HG02759 (cell line): ENCODE measurements around the gene UFD1.
A peak's percentile ranks its signal among the peaks of the same experiment; 100 is the strongest.
"Not testable (repeated sequence)": the region's sequence is repeated elsewhere in the genome, so short reads cannot be mapped to it uniquely, and the experiment has no call there.

Experiments
- ATAC-seq: cut with Tn5 transposase; IDR thresholded peaks from one replicate; pipeline ENCODE4 v1.9.1; 2021; ENCODE audit warnings: mild to moderate bottlenecking, moderate library complexity; ENCODE audit not compliant: unreplicated experiment

UFD1 gene

DNA sequence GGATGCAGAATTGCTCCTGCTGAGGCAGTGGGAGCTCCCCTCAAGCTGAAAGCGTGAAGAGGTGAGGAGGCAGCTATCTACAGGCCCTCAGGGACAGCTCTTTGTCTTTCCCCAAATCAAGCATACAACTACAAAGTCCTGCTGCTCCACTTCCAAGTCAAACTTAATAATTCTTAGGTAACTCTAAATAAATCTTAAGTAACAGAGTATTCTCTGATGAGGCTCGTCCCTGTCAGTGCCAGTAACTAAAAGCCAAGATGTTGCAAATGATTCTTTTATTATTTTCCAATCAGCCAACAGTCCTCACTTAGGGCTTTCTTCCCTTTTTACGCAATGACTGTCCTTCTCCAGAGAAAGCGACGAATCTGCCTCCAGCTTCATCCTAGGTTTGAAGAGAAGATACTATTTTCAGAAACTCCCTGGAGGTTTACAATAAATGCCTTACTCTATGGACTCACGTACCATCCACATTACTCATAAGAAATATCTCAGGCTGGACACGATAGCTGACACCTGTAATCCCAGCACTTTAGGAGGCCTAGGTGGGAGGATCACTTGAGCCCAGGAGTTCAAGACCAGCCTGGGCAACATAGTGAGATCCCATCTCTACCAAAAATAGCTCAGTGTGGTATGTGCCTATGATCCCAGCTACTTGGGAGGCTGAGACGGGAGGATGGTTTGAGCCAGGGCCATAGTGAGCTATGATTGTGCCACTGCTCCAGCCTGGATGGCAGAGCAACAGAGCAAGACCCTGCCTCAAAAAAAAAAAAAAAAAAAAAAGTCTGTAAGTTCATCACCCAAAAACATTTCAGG, 28.4 kb downstream of the UFD1 start:
- no peak for ATAC-seq

GRCh38 chr22:19449422-19449767, 29.6 kb downstream of the UFD1 start:
- ATAC-seq = no peak

DNA sequence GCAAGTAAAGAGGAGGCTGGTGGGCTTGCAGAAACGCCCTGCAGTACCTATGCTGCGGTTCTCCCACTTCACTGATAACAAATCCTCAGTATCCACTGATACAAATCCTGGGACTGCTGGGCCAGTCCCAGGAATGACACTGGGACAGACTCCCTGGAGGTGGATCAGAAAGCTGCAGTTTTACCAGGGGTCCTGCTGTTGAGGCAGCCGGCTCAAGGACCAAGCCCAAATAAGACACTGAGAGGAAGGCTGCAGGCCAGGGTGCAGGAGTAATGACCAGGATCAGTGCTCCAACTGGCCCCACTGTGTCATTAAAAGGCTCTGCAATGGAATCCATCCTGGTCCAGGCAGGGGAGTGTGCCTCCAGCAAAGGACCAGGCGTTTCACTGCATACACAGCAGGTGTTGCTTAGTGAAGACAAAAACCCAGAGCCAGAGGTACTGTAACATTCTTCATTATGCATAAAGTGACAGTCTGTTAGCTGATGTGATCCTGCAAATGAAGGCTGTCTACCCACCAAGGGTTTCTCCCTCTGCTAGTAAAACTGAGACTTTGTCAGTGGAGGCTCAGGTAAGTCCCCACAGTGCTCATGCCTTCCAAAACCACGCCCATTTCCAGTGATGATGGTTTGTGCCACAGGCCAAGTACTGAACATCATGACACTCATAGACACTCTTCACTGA, 30.1 kb downstream of the UFD1 start:
- peak; percentile 30 for ATAC-seq

DNA sequence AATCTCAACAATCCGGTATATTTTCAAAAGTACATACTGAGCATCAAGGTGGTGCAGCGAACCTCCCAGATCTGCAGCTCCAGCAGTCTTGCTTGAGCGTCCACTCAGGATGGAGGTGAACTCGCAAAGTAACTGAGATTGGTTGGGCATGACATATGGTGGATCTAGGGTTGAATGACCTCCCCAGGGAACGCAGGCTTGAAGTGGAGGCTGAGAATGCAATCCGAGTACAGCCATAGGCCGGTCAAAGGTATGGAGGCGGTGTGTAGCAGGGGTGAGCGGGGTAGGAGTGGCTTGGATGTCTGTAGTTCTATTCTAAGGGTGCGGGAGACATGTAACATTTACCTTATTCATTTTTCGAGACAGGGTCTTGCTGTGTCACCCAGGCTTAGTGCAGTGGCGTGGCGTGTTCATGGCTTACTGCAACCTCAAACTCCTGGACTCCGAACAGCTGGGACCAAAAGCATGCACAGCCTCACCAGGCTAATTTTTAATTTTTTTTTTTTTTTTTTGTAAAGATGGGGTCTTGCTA, 30.9 kb downstream of the UFD1 start:
- ATAC-seq = peak; percentile 39

DNA sequence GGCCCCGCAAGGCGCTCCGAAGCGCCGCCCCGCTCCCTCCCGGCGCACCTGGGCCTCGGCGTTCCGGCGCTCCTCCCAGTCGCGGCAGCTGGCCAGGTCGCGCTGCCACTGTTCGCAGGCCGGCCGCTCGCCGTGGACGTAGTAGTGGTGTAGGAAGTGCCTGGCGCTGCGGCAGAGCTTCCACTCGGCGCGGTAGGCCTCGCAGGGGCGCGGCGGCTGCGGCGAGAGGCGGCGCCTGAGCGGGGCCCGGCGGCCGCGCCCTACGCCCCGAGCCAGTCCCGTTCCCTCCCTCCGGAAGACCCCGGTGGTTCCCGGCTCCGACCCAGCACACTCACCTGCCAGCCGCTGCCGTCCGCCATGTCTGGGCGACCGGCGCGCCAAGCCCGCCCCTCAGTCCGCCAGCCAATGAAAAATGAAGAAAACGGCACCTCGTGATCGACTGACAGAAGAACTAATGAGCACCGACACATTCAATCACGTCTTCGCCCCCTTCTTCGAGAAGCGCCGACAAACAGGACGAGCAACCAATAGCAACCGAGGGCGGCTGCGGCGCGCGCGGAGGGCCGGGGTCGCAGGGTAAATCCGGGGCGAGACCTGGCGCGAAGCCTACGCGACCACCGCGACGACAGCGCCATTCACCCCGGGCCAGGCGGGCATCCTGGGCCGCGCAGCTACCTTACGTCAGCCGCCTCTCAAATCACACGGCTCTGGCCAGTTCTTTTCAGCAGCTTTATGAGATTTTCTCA, 31.5 kb downstream of the UFD1 start, which contains the start of gene C22orf39:
Gene C22orf39, minus strand, starts transcription at position 382 of the 746 bp plus-strand sequence. Its CDS starts 23 bp downstream, at position 359.
- ATAC-seq = peak; percentile 75

- peak; percentile 1 for ATAC-seq
Observed at GRCh38 chr22:19446603-19447329, 32.2 kb downstream of the UFD1 start.

DNA sequence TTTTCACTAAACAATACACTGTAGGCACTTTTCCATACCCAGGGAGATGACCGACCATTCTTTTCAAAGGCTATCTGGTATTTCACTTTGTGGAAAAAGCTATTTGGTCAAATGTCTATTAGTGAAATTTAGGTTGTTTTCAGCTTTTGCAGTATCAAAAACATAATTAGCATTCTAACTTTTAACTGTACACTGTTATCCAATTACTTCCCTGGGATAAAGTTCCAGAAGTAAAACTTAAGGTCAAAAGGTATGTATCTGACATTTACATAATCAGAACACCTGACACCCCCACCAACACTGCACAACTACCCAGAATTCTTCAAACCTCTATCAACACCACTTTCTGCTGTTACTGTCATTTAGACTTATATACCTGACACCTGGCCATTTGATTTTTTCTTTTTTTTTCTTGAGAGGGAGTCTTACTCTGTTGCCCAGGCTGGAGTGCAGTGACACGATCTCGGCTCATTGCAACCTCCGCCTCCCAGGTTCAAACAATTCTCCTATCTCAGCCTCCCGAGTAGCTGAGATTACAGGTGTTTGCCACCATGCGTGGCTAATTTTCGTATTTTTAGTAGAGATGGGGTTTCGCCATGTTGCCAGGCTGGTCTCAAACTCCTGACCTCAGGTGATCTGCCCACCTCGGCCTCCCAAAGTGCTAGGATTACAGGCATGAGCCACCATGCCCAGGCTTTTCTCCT, 33.6 kb downstream of the UFD1 start:
- ATAC-seq = not testable (repeated sequence)

DNA sequence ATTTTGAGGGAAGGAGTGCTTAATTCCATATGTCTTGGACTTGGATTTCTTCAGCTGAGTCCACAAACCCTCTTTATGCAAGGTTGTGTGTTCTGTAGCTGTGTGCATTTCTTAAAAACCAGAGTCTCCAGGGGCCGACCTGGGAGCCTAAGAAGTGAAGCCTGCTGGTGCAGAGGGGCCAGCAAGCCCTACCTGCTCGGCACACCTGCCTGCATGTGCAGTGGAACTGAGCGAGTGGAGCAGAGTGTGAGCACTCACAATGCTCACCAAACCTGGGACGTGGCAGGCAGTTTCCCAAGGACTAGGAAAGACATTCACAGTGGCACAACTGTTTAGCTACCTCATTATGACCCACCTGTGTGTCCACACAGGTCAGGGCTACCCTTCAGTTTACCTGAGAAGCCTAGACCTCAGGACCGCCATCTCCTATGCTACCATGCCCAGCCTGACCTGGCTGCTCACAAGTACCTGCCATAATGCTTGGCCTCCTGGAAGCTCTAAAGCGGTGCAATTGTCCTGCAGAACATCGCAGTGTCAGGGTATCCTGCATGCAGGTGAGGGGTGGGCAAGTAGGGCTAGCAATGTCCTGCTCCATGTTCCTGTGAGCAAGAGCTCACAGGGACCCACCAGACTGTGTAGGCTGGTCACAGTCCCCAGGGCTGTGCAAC, 35.3 kb downstream of the UFD1 start:
- no peak for ATAC-seq

GRCh38 chr22:19442166-19442565, 36.8 kb downstream of the UFD1 start:
- ATAC-seq = no peak

GRCh38 chr22:19440411-19441195, 38.4 kb downstream of the UFD1 start:
- no peak for ATAC-seq

DNA sequence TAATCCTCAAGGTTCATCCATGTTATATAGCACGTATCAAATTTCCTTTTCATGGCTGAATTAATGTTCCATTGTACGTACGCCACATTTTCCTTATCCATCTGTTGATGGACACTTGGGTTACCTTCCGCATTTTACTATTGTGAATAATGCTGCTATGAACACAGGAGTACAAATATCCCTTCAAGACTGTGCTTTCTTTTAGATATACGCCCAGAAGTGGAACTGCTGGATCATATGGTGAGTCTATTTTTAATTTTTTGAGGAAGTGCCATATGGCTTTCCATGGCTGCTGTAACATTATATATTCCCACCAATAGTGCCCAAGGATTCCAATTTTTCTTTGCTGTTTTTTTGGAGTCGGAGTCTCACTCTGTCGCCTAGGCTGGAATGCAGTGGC, 40.7 kb downstream of the UFD1 start:
- ATAC-seq = no peak

- not testable (repeated sequence) for ATAC-seq
Observed at GRCh38 chr22:19436444-19437161, 42.4 kb downstream of the UFD1 start.

DNA sequence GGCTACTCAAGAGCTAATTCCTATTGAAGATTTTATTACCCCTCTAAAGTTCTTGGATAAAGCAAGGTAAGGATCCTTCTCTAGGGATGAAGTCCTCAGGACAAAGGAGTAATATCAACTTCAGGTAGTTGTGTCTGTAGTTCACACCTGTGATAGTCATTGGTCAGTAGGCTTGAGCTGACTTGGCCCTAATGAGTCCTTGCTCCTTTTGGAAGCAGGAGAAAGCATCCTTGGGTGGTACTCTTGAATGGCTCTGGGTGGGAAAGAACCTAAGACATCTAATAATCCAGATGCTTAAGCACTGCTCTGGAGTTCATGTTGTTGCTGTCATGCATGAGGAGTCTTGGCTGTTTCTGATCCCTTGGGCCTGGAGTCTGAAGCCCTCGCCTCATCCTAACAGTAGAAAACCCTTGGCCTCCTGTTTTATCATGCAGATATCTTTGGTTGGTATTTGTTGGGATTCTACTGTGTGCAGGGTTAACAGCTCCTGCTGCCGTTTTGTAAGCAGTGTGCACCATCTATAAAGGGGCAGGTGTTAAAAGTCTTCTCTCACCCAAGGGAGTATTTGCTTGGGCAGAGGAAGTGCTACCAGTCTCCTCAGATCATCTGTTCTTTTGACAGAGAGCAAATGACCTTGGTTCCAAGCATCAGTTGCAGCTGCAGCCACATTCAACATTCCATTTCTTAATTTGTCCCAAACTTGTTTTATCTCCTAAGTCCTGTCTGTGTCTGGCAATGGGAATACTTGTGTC, 44.0 kb downstream of the UFD1 start:
- ATAC-seq = no peak

GRCh38 chr22:19434401-19434800, 44.6 kb downstream of the UFD1 start:
- no peak for ATAC-seq

DNA sequence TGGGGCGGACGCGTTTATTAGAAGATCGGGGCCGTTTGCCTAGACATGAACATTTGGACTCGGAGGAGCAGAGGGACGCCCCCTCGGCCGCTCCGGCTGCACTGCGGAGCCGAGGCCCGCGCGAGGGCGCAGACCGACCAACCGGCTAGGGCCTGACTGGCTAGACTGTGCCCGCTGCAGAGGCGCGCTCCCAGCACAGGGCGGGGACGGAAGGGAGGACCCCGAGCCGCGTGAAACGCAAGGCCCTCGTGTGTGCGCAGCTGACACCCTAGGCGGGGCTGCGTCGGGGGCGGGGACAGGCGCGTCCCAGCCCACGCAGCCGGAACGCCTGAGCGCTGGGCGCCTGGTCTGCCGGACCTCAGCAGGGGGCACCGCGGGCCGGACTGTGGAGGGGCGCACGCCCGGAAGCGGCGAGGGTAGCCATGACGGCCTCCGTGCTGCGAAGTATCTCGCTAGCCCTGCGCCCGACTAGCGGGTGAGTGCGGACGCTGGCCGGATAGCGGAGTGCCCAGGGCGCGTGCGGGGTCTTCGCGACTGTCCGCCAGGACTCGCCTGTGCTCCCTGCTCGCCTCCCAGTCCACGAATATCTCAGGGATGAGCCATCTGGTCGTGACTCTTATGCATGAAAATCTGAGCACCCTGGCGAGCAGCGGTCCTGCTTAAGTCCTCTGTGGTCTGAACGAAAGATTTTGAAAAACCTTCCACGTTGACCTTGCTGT, 46.7 kb downstream of the UFD1 start, which contains the start of gene MRPL40:
Gene MRPL40, plus strand, starts transcription at position 413 of the 719 bp plus-strand sequence. Its CDS starts 10 bp downstream, at position 423.
- peak; percentile 81 for ATAC-seq

DNA sequence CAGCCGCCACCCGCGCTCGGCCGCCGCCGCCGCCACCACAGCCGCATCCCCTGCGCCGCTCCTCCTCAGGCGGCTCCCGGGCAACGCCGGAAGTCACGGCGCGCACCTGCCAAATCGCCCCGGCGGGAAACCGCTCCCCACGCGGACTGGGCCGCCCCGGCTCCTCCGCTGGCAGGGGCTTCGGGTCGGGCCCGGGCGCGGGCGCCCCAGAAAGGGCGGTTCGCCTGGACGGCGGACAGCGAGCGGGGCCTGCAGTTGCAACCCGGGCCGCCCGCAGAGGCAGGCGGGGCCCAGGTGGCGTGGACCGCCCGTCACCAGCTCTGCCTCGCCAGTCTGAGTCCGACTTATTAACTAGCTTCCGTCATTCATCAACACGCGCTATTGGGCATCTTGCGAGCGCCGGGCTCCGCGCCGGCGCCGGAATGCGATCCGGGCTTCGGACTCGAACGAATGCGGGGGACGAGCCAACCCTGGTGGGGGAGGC, 47.3 kb downstream of the UFD1 start, which contains the start of gene HIRA:
Gene HIRA, minus strand, starts transcription at position 85 of the 484 bp plus-strand sequence. CDS start 257 bp downstream, outside the sequence.
- peak; percentile 53 for ATAC-seq
